OCI-M1 (cell line): ENCODE results near the gene ANKRD36B.
"Not testable (repeated sequence)": the region's sequence is repeated elsewhere in the genome, so short reads cannot be mapped to it uniquely, and the experiment has no call there.

Experiments
- DNase-seq: peaks from one replicate; lab custom pipeline; 2025; lab: John Stamatoyannopoulos, UW

The ANKRD36B gene

GRCh38 chr2:97549058-97549457, 40.6 kb downstream of the ANKRD36B start:
- DNase-seq = not testable (repeated sequence)

DNA sequence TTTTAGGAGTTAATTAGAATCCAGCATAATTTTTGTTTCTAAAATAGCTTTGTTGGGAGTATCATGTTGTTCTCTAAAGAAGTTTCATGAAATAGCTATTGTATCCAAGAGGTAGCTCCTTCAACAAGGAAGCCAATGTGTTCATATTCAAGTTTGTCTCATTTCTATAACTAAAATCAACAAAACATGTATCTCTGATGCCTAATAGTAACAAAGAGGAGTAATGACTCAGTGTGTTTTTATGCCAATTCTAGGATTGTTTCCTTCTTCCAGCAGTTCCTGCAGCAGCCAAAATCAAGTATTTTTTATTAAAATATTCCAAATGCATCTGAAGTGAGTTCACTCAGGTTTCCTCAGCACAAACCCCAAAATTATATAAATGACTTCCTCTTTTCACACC, 41.1 kb downstream of the ANKRD36B start:
- not testable (repeated sequence) for DNase-seq

DNA sequence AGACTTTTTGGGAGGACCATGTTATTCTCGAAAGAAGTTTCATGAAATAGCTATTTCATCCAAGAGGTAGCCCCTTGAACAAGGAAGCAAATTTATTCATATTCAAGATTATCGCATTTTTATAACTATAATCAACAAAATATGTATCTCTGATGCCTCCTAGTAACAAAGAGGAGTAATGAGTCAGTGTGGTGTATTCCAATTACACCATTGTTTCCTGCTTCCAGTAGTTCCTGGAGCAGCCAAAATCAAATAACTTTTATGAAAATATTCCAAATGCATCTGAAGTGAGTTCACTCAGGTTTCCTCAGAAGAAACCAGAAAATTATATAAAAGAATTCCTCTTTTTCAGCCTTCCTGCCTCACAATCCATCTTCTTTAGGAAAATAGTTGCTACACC, 43.0 kb downstream of the ANKRD36B start:
- DNase-seq = no peak

DNA sequence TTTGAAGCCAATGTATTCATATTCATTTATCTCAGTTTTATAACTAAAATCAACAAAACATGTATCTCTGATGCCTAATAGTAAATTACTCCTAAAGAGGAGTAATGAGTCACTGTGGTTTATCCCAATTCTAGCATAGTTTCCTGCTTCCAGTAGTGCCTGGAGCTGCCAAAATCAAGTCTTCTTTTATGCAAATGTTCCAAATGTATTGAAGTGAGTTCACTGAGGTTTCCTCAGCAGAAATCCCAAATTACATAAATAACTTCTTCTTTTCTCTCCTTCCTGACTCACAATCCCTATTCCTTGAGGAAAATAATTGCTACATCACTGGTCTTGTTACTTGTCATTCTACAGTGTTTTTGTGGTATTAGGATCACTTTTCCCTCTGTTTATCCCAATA, 44.8 kb downstream of the ANKRD36B start:
- DNase-seq = not testable (repeated sequence)

DNA sequence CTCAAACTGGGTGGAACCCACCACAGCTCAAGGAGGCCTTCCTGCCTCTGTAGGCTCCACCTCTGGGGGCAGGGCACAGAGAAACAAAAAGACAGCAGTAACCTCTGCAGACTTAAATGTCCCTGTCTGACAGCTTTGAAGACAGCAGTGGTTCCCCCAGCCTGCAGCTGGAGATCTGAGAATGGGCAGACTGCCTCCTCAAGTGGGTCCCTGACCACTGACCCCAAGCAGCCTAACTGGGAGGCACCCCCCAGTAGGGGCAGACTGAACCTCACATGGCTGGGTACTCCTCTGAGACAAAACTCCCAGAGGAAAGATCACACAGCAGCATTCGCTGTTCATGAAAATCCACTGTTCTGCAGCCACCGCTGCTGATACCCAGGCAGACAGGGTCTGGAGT, 63.8 kb downstream of the ANKRD36B start:
- not testable (repeated sequence) for DNase-seq

DNA sequence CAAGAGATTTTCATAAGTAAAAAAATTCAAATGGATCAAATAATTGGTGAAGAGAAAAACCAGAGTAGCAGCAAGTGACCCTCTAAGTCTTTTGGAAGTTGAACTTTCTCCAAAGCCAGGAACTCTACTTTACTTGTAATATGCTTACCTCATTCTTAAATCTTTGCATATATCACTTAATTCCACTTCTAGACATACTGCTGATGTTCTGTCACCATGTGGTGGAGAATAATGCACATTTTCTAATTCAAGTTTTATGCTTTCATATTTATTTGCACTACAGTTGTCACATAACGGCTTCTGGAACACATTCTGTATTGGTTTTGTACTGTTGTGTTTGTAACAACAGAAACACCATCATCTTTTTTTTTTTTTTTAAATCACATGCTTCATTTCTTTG, 65.9 kb downstream of the ANKRD36B start:
- DNase-seq = not testable (repeated sequence)

DNA sequence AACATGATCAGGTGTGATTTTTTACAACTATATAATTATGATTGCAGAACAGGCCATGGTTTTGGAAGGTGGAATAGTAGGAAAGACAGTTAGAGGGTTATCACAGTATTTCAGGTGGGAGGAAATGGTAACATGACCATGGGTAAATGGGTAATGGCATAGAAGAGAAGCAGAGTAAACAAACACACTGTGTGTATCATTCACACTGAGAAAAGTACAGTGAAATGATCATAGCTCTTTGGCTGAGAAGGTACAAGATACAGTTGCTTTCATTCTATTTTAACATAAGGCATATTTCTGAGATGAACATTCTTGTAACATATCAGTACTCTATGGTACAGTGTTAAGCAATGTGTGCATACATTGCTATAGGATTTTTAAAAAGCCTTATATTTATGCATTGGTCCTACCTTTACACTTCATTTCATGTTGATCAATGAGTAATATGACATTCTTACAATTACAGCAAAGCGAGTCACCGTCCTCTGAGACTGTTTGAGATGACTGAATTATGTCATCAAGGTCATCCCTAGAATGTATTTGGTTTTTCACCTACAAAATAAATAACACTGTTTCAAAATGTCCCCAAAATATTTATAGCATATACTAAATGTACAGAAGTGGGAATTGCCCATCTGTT, 66.6 kb downstream of the ANKRD36B start:
- not testable (repeated sequence) for DNase-seq

GRCh38 chr2:97495651-97496050, 94.0 kb downstream of the ANKRD36B start:
- DNase-seq = not testable (repeated sequence)

- not testable (repeated sequence) for DNase-seq
These were observed 99.5 kb downstream of the ANKRD36B start for GRCh38 chr2:97490141-97490540.
